HG03039 (cell line): Measurements from ENCODE around the gene COL3A1.

Experiments used
- ATAC-seq: cut with Tn5 transposase; IDR thresholded peaks from one replicate; pipeline ENCODE4 v1.9.1; 2021; ENCODE audit warnings: mild to moderate bottlenecking, moderate library complexity; ENCODE audit not compliant: unreplicated experiment

The COL3A1 gene

DNA sequence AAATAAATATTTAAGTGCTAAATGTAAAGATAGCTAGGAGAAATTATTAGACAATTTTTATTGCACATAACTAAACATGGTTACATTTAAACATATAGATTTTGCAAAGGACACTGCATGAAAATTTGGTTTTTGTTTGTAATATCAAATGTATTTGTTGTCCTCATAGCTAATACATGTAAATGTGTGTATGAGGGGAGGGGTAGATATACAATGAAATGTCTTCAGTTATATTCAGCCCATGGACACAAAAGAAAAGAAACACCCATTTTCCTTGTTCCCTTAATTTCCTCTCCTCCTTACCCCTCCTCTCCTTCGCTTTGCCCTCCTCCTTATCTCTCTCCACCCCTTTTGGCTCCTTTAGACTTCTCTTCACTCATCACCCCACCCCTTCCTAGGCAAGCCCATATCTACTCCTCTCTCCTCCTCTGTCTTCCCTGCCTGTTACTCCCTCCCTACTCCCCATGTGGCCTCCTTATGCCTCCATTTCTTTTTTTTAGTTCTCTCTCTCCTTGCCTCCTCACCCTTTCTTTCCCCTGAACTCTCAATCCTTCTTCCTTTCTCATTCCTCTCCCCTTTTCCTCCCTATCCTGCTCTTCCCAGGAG lies 1.4 kb downstream of the COL3A1 start:
- no peak for ATAC-seq

DNA sequence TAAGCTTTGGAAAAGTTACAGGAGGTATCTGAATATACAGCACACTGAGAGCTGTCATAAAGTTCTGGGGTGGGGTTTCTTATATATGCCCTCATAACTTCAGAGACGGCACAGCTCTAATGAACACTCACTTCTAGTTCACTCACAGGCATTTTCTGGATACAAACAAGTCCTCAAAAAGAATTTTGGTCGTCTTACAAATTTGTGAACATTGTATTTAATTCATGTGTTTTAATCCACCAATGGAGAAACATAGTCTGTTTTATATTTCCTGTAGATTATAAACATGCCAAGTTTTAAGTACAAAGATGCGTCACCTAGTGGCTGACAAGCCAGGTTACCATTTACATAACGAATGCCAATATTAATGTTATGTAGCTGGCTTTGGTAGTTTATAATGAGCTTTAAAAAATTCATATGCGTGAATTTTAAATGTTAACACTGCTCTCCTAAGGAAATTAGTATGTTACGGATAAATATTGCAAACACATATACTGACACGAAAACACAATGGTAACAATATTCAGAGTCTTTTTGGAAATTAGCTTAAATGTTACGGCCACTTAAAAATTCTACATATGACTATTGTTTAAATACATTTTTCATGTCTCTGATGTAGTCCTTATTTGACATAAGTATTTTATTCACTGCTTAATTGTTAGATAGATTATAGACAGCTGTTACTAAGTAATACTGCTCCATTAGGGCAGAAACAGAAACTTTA lies 2.5 kb downstream of the COL3A1 start:
- no peak for ATAC-seq

DNA sequence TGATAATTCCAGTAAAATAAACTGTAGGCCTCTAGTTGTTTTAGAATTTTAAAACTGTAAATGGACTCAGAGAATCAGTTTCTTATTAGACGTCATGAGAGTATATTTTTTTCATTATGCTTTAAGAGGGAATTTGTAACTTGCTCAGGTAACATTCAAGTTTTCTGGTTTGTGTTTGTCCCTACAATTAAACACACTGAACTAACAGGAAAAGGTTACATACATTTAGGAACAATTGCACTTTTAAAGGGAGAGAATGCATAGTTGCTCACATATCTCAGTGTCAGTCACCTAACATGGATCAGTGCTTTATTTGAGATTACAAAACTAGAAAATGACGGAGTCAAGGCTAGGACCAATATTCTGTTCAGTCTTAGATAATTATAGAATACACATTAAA lies 3.1 kb downstream of the COL3A1 start:
- no peak for ATAC-seq

DNA sequence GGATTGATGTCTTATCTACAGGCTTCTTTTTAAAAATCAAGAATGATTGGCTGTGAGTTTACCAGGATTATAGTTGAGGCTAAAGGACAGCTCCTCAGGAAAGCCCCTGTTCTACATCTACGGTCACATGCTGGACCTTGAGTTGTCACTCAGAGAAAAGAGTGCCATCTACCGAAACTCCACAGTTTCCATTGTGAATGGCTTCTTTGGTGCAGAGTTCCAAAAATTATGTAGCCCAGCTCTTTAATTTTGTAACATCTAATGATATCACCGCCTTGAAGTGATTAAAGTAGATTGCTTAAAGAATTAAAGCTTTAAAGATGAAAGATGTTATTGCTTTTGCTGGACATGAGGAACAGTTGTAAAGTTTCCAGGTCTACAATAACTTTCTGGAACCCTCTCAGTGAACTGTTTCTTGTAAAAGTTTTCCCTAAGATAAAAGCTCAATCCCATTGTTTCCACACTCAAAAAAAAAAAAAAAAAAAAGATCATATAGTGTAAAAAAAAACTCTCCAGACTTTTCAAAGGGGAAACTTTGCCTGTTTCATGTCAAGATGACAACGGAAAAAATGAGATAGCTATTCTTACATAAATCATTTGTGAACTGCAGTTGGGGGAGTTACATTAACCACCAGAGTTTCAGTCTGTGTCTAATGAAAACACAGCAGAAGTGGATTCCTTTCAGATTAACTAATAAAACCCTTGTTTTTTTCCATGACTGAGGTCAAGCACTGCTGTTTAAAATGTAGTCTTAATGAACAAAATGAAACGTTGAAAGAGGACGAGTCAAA lies 4.3 kb downstream of the COL3A1 start:
- ATAC-seq, result peak; percentile 85

DNA sequence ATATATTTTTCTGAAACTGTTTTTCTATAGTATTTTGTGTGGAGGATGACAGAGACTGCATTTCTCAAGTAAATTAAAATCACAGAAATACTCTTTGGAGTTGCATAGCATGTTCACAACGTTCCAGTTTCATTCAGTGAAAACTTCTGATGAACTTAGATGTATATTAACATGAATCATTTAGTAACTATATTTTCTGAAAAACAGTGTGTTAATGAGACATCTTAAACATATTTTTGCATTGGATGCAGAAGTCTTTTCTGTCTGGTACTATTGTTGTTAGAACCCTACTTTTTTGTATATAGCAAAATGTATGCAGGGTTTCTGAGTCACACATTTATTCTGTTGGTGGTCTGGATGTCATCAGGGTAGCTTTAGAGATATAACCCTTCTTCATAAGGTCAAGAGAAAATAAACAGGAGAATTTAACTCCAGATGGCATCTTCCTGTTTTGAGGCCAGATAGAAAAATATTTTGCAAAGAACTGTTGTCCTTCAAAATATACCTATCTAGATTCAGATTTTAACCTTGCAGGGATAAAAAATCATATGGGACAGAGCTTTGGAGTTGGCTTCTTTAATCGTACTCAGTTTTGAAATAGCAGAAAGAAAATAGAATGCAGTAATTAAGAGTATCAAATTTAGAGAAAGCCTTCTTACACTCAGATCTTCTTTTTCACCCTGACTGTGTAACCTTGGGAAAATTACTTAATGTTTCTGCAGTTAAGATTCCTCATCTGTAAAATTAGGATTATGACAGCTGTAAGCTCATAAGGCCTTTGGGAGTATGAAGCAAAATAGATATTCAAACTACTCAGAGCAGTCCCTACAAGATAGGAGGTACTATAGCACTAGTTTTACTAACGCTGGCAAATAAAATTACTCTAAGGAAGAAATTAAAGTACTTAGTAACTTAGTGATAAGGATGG lies 5.3 kb downstream of the COL3A1 start:
- peak; percentile 8 for ATAC-seq

DNA sequence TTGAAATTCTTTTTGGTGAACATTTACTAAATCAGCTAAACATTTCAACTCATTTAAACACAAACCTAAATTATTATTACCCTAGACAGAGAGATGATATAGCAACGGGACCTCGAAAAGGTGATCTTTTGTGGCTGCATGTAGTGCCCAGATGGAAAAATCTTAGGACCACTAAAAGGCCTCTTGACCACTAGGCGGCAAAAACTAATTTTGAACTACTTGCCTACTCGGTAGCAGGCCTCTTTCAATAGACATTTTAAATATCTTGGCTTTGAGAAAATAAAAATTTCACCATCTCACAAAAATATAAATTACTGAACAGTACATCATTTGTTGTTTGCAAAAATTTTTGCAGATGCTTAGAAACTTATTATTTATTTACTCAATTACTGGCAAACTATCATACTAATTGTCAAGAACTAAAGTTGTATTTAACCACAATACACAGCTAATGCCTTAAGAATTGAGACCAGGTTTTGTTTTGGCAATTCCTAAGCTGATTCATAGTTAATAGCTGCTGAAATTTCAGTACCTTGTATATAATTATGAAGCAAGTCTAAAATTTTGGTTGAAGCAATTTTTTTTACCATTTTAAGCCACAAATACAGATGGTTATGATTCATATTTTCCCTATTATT lies 9.4 kb downstream of the COL3A1 start:
- ATAC-seq, result no peak

DNA sequence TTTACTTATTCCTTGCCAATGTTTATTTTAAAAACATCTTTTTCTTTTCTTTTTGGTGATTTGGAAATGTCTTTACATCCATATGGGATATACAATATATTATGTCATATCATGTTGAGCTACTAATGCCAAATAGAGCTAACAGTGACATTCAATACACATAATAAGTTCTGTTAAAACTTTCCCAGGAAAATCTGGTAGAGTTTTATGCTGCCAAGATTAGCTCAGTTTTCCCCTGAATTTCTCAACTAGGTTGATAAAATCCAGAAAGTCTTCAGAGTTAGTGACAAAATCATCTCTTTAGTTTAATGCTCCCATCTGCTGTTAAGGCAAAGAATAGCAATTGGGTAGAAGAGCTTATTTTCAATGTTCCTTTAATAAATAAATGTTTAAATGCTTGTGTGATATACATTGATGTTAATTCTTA lies 9.9 kb downstream of the COL3A1 start:
- no peak for ATAC-seq

DNA sequence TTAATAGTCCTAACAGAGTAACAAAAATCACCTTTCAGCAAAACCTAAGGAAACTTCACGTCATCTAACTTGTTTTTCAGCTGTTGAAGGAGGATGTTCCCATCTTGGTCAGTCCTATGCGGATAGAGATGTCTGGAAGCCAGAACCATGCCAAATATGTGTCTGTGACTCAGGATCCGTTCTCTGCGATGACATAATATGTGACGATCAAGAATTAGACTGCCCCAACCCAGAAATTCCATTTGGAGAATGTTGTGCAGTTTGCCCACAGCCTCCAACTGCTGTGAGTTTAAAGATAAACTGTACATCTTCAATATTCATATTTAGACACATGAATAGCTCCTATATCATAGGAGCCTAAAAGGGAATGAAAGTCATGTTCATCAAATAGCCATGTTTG lies 10.5 kb downstream of the COL3A1 start:
- ATAC-seq, result no peak

DNA sequence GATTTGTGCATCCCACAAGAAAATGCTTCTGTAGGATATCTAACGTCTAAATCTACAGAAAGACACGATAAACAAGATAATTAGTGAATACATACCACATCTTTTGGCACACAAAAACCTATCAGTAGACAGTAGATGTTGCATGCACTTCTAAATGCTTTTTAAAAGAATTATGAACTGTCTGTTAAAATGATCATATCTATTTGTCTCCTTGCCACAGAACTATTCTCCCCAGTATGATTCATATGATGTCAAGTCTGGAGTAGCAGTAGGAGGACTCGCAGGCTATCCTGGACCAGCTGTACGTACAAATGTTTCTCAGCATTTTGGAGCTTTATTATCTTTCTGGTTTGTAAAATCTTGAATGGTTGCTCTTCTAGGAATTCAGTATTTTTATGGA lies 12.7 kb downstream of the COL3A1 start:
- ATAC-seq, result no peak

DNA sequence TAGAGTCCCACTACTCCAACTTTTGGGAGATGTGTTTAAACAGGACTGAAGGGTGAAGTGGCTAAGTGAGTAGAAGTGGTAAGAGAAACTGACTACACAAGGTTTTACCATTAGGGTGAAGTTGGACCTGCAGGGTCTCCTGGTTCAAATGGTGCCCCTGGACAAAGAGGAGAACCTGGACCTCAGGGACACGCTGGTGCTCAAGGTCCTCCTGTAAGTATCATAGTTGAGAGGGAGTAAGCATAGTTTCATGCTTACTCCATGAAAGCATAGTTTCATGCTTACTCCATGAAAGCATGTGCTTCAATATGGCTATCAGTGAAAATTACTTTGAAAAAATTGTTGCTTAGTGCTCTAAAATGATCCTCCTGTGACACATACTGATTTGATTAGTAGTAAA lies 19.1 kb downstream of the COL3A1 start:
- no peak for ATAC-seq

DNA sequence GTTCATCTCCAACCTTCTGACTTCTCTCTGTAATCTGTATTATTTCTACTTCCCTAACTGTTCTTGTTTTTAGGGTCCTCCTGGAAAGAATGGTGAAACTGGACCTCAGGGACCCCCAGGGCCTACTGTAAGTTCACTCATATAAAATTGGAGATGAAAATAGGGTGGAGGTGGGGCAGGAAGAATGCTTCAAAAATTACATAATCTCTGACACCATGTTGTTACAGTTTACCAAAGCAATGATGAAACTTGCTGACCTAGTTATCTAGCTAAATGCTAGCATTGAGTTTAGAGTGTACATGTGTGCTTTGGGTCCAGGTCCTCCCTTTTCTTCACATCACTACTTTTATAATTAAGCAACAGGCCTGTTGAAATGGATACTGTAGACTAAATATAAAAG lies 23.1 kb downstream of the COL3A1 start:
- no peak for ATAC-seq

DNA sequence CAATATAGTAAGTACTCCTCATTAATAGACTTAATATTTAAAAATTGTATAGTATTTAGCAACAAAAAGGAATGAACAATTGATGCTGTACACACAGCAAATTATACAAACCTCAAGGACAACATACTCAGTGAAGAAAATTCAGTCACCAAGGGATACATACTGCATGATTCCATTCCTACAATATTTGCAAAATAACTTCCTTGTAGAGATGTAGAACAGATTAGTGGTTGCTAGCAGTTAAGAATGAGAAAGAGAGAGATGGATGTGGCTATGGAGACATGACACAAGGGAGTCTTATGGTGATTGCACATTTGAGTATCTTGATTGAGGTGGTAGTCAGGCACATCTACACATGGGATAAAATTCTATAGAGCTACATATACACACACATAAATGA lies 26.0 kb downstream of the COL3A1 start:
- no peak for ATAC-seq

DNA sequence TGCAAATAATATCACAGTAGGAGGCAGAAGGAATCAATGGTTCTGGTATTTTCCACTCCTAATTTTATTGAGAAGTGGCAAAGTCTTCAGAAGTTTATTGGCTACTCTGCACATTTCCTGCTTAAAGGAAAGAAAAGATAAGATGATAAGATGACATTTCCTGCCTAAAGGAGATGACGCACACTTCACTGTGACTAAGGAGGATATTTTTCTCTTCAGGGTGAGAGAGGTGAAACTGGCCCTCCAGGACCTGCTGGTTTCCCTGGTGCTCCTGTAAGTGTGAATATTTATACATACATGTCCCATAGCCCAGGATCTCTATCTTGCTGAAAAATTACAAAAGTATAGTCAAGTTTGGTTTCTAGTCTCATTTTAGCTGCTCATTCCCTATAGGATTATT lies 27.9 kb downstream of the COL3A1 start:
- ATAC-seq, result no peak

DNA sequence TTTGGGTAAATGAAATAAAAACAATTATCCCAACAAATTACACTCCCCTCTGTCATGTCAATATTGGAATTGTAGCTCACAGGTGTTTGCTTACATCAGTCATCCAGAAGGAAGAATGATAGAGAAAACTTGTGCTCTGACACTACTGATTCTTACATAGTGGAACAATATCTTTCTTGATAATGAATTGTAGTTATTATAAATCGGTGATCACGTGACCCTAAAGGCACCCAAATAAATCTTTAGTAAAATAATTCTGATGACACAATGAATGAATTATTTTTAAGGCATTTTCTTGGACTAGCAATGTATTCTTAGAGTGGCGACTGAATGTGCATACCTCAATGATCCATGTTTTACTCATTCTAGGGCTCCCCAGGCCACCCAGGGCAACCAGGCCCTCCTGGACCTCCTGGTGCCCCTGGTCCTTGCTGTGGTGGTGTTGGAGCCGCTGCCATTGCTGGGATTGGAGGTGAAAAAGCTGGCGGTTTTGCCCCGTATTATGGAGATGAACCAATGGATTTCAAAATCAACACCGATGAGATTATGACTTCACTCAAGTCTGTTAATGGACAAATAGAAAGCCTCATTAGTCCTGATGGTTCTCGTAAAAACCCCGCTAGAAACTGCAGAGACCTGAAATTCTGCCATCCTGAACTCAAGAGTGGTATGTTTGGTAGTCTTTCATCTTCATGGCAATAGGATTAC lies 34.5 kb downstream of the COL3A1 start:
- ATAC-seq, result no peak

DNA sequence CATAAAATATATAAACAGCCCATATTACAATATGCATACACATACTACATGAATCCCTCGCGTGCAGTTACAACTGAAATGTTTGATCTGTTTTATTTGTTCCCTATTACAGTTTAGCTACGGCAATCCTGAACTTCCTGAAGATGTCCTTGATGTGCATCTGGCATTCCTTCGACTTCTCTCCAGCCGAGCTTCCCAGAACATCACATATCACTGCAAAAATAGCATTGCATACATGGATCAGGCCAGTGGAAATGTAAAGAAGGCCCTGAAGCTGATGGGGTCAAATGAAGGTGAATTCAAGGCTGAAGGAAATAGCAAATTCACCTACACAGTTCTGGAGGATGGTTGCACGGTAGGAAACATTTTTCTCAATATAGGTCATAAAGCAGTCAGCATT lies 36.4 kb downstream of the COL3A1 start:
- no peak for ATAC-seq

DNA sequence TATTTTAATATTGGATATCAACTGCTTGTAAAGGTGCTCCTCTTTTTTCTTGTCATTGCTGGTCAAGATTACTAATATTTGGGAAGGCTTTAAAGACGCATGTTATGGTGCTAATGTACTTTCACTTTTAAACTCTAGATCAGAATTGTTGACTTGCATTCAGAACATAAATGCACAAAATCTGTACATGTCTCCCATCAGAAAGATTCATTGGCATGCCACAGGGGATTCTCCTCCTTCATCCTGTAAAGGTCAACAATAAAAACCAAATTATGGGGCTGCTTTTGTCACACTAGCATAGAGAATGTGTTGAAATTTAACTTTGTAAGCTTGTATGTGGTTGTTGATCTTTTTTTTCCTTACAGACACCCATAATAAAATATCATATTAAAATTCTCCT lies 38.2 kb downstream of the COL3A1 start:
- ATAC-seq, result no peak

DNA sequence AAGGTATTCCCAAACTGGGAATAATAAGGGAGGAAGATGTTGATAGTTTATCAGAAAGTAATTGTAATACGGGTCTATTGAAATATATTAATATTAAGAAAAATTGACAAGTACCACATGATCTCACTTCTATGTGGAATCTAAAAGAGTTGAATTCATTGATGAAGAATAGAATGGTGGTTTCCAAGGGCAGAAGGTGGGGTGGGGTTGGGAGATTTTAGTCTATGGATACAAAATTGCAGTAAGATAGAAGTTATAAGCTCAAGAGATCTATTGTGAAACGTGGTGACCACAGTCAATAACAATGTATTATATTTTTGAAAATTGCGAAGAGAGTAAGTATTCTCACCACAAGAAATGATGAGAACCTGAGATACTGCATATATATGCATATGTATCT lies 38.9 kb downstream of the COL3A1 start:
- ATAC-seq, result no peak

DNA sequence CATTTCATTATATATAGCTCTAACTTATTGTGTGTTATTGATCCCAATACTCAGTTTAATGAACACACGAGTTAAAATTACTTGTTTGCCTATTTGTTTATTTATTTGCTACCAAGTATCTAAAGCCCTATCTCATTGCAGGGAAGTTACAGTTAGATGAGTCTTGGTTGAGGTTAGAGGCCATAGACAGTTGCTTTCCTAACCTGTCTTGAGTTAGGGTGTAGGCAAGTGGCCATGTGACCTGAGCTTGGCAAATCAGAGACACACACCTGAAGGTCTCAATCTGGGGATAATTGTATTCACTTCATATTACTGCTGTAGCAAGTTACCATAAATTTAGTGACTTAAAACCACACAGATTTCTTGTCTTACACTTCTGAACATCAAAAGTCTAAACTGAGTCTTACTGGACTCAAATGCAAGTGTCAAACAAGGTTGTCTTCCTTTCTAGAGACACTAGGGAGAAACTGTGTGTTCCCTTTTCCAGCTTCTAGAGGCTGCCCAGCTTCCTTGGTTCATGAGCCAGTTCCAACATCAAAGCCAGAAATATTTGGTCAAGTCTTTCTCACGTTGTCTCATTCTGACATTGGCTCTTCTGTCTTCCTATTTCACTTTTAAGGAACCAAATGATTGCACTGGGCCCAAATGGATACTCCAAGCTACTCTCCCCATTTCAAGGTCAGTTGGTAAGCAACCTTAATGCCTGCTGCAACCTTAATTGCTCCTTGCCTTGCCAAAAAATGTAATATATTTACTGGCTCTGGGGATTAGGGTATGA lies 39.7 kb downstream of the COL3A1 start:
- no peak for ATAC-seq

DNA sequence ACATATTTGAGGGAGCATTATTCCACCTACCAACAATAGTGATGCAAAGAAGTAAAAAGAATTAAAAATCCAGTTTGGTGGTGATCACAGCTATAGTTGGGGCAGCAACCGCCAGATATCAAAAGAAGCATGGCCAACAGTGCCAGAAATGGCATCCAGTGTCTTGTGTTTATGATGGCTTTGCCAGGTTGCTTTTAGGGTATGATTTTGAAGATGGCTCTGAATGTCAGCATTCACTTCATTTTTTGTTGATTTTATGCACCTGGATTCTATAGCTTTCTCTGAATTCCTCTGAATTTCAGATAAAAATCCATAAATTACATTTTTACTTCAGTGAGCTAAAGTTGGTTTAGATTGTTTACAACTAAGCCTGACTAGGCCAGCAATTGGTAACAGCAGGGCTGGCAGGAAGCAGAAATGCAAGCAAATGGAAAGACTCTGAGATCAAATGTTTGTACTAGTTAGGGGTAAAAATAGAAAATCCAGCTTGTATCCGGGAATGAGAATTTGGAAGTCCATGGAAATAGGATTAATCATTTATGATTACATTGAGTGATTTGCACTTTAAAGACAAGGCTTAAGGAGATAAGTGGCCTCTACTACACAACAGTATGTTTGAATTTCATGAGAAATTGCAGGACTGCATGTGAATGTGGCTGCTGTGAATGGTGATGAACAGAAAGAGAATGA lies 40.4 kb downstream of the COL3A1 start:
- no peak for ATAC-seq
